ENCODE data around the gene HP. TPM values are rescaled to one million over a fixed set of nuclear protein-coding genes. Genes with fewer than 3 reads are reported as not detected.

The HP gene
- total RNA-seq, 3 donors from 2014 or later = 0.38 to 4.6 (median 0.51) TPM

GRCh38 chr16:72023962-72024361 is 30.3 kb upstream of the HP start:
- Histone ChIP-seq H3K9me3 (no peaks in the 10 kb centered on the region), H3K4me3 (no peak overlapping the region), H3K4me1 (ENCODE audit: low read depth) (no peaks in the 10 kb centered on the region), H3K36me3 (ENCODE audit: low read depth) (no peaks in the 10 kb centered on the region)
- no peak for DNase-seq
- no peak for ATAC-seq
- no peak for TF ChIP-seq CTCF (IDR thresholded peaks at IDR 0.05)
- intact Hi-C loops (cut with DNase I, micrococcal nuclease) = no loop called here

- intact Hi-C loops (cut with DNase I, micrococcal nuclease) = no loop called here
- Histone ChIP-seq H3K4me1 (ENCODE audit: low read depth) (no peaks in the 10 kb centered on the region), H3K9me3 (no peaks in the 10 kb centered on the region), H3K4me3 (no peak overlapping the region), H3K36me3 (ENCODE audit: low read depth) (no peaks in the 10 kb centered on the region)
- ATAC-seq (no peak), DNase-seq (no peak)
- TF ChIP-seq CTCF (IDR thresholded peaks at IDR 0.05) = no peak
Observed at GRCh38 chr16:72024862-72025382, 29.4 kb upstream of the HP start.

GRCh38 chr16:72025404-72026114 is 28.7 kb upstream of the HP start:
- H3K36me3 ChIP-seq (ENCODE audit: low read depth) = no peaks in the 10 kb centered on the region

GRCh38 chr16:72027669-72028378 is 26.5 kb upstream of the HP start:
- intact Hi-C loops (cut with DNase I, micrococcal nuclease) = no loop called here
- no peak for TF ChIP-seq CTCF (IDR thresholded peaks at IDR 0.05)

More at GRCh38 chr16:72025404-72026114, 28.7 kb upstream of the HP start:
- intact Hi-C loops (cut with DNase I, micrococcal nuclease) = no loop called here
- H3K4me1 ChIP-seq (ENCODE audit: low read depth) = no peaks in the 10 kb centered on the region
- H3K4me3 ChIP-seq = no peak overlapping the region
- no peak for DNase-seq
- H3K9me3 ChIP-seq = no peaks in the 10 kb centered on the region
- no peak for ATAC-seq
- no peak for TF ChIP-seq CTCF (IDR thresholded peaks at IDR 0.05)

GRCh38 chr16:72029567-72030271 is 24.6 kb upstream of the HP start:
- Histone ChIP-seq H3K4me1 (ENCODE audit: low read depth) (no peaks in the 10 kb centered on the region), H3K36me3 (ENCODE audit: low read depth) (no peaks in the 10 kb centered on the region), H3K4me3 (no peak overlapping the region), H3K9me3 (no peaks in the 10 kb centered on the region)
- intact Hi-C loops (cut with DNase I, micrococcal nuclease) = no loop called here
- ATAC-seq (no peak), DNase-seq (no peak)
- no peak for TF ChIP-seq CTCF (IDR thresholded peaks at IDR 0.05)

More at GRCh38 chr16:72027669-72028378, 26.5 kb upstream of the HP start:
- H3K4me1 ChIP-seq (ENCODE audit: low read depth) = no peaks in the 10 kb centered on the region
- no peak for ATAC-seq
- no peaks in the 10 kb centered on the region for H3K36me3 ChIP-seq (ENCODE audit: low read depth)
- no peak for DNase-seq
- H3K4me3 ChIP-seq = no peak overlapping the region
- H3K9me3 ChIP-seq = no peaks in the 10 kb centered on the region

All from mucosa of descending colon (tissue), 3 donors.